IMR-90 (cell line): ENCODE data around the gene CPNE6. TPM values are rescaled to one million over a fixed set of nuclear protein-coding genes. Genes with fewer than 3 reads are reported as not detected.

Experiments
- ATAC-seq: fragments of 200-7000 bp; cut with Tn5 transposase; 2 replicates; pipeline ENCODE4 v1.9.1; 2020; ENCODE audit warnings: low read depth, mild to moderate bottlenecking, moderate library complexity
- BruUV-seq: library from RNA; stranded (reverse); fragments of 400-500 nt; replicated peaks from 2 replicates; lab custom pipeline; 2021; lab: Mats Ljungman, UMichigan
- CTCF ChIA-PET: fragments of 300-600 bp; formaldehyde crosslinking; extraction: SDS; loops from one replicate; lab custom pipeline; 2021; ENCODE audit warnings: antibody characterized with exemption; lab: Yijun Ruan, JAX
- POLR2A ChIA-PET: fragments of 300-600 bp; sonication (Branson Sonifier 250); formaldehyde crosslinking; loops from one replicate; lab custom pipeline; 2022; ENCODE audit warnings: antibody characterized with exemption; ENCODE audit not compliant: unreplicated experiment; lab: Charles Lee
- DNase-seq: peaks from one replicate; pipeline ENCODE4 v3.0.0; 2013
- H2AFZ ChIP-seq: replicated peaks from 2 replicates; pipeline ENCODE3; 2013; ENCODE audit warnings: low read length, mild to moderate bottlenecking; ENCODE audit not compliant: poor library complexity
- H2AK5ac ChIP-seq: 2 replicates; pipeline ENCODE4 v1.6.1; 2013; ENCODE audit warnings: low read depth, low read length, inconsistent platforms
- H2AK9ac ChIP-seq: replicated peaks from 2 replicates; pipeline ENCODE3; 2013; ENCODE audit warnings: mild to moderate bottlenecking, low read depth, low read length, moderate library complexity; ENCODE audit not compliant: poor library complexity
- H2BK120ac ChIP-seq: 2 replicates; pipeline ENCODE4 v1.6.1; 2013; ENCODE audit warnings: low read depth, low read length, inconsistent platforms
- H2BK15ac ChIP-seq: 3 replicates; pipeline ENCODE4 v1.6.1; 2013; ENCODE audit warnings: low read depth, low read length, inconsistent platforms
- H2BK20ac ChIP-seq: 2 replicates; pipeline ENCODE4 v1.6.1; 2013; ENCODE audit warnings: low read depth, mild to moderate bottlenecking, inconsistent platforms, low read length, moderate library complexity
- H2BK5ac ChIP-seq: 2 replicates; pipeline ENCODE4 v1.6.1; 2013; ENCODE audit warnings: mild to moderate bottlenecking, low read depth, low read length, inconsistent platforms; ENCODE audit not compliant: poor library complexity, severe bottlenecking
- H3K14ac ChIP-seq: replicated peaks from 2 replicates; pipeline ENCODE4 v1.6.1; 2013; ENCODE audit warnings: low read depth, low read length, inconsistent platforms
- H3K18ac ChIP-seq: 2 replicates; pipeline ENCODE4 v1.6.1; 2013; ENCODE audit warnings: low read depth, low read length, control low read depth
- H3K23ac ChIP-seq: 2 replicates; pipeline ENCODE4 v1.6.1; 2013; ENCODE audit warnings: low read depth, low read length, inconsistent platforms
- H3K27ac ChIP-seq: 2 replicates; pipeline ENCODE4 v1.5.1; 2013; ENCODE audit warnings: mild to moderate bottlenecking, control low read depth, low read length; ENCODE audit not compliant: insufficient read depth
- H3K27me3 ChIP-seq: 2 replicates; pipeline ENCODE4 v1.6.1; 2013; ENCODE audit warnings: low read length; ENCODE audit not compliant: control insufficient read depth, insufficient read depth
- H3K36me3 ChIP-seq: 2 replicates; pipeline ENCODE4 v1.6.1; 2013; ENCODE audit warnings: low read length, mixed read lengths; ENCODE audit not compliant: control insufficient read depth, insufficient read depth
- H3K4ac ChIP-seq: 2 replicates; pipeline ENCODE4 v1.6.1; 2013; ENCODE audit warnings: low read depth, low read length, inconsistent platforms
- H3K4me1 ChIP-seq: 2 replicates; pipeline ENCODE4 v1.6.1; 2013; ENCODE audit warnings: low read length, mixed read lengths; ENCODE audit not compliant: control insufficient read depth, insufficient read depth
- H3K4me2 ChIP-seq: 2 replicates; pipeline ENCODE4 v1.6.1; 2013; ENCODE audit warnings: low read depth, mild to moderate bottlenecking, control low read depth, low read length, moderate library complexity
- H3K4me3 ChIP-seq: 2 replicates; pipeline ENCODE4 v1.5.1; 2013; ENCODE audit warnings: low read depth, mild to moderate bottlenecking, control low read depth, low read length, moderate library complexity; ENCODE audit not compliant: insufficient read depth
- H3K56ac ChIP-seq: 2 replicates; pipeline ENCODE4 v1.6.1; 2013; ENCODE audit warnings: low read length, inconsistent platforms; ENCODE audit not compliant: insufficient read depth; ENCODE audit errors: extremely low read depth
- H3K79me1 ChIP-seq, 2 experiments: 2 replicates each; pipeline ENCODE4 v1.6.1; 2013; ENCODE audit warnings: low read length in 2 of 2, inconsistent platforms in 1 of 2, low read depth in 1 of 2
- H3K9ac ChIP-seq: 2 replicates; pipeline ENCODE4 v1.6.1; 2013; ENCODE audit warnings: low read depth, low read length, control low read depth
- H3K9me1 ChIP-seq: 2 replicates; pipeline ENCODE4 v1.6.1; 2013; ENCODE audit warnings: low read length, inconsistent platforms; ENCODE audit not compliant: insufficient read depth
- H3K9me3 ChIP-seq: 2 replicates; pipeline ENCODE4 v1.6.1; 2013; ENCODE audit warnings: low read length; ENCODE audit not compliant: control insufficient read depth, insufficient read depth
- H4K20me1 ChIP-seq: 2 replicates; pipeline ENCODE4 v1.6.1; 2013; ENCODE audit warnings: low read length, inconsistent platforms; ENCODE audit not compliant: insufficient read depth
- H4K5ac ChIP-seq: 2 replicates; pipeline ENCODE4 v1.6.1; 2013; ENCODE audit warnings: mild to moderate bottlenecking, low read depth, low read length, control low read depth
- H4K8ac ChIP-seq, 2 experiments: 2 replicates each; pipeline ENCODE4 v1.6.1; 2013; ENCODE audit warnings: low read depth in 2 of 2, low read length in 2 of 2, control low read depth in 1 of 2, inconsistent platforms in 1 of 2
- H4K91ac ChIP-seq: 2 replicates; pipeline ENCODE4 v1.6.1; 2013; ENCODE audit warnings: low read depth, low read length, inconsistent platforms; ENCODE audit not compliant: insufficient read depth
- BHLHE40 ChIP-seq: fragments of 150-350 bp; IDR thresholded peaks from 2 replicates; pipeline ENCODE4 v1.6.1; 2016; ENCODE audit warnings: mild to moderate bottlenecking, low read depth, low read length
- CHD1 ChIP-seq: IDR thresholded peaks from 2 replicates; pipeline ENCODE4 v1.6.1; 2012; ENCODE audit warnings: low read depth, low read length, improper control_type of control experiment
- CTCF ChIP-seq: conservative IDR thresholded peaks from 2 replicates; pipeline ENCODE4 v1.5.1; 2012; ENCODE audit warnings: mild to moderate bottlenecking, low read depth, low read length, improper control_type of control experiment
- ELK1 ChIP-seq: fragments of 150-350 bp; IDR thresholded peaks from 2 replicates; pipeline ENCODE4 v1.6.1; 2016; ENCODE audit warnings: low read depth, mild to moderate bottlenecking, low read length, moderate library complexity, borderline replicate concordance
- FOS ChIP-seq: fragments of 150-350 bp; IDR thresholded peaks from 2 replicates; pipeline ENCODE4 v1.6.1; 2016; ENCODE audit warnings: low read depth, low read length
- MAFK ChIP-seq: IDR thresholded peaks from 2 replicates; pipeline ENCODE4 v1.6.1; 2012; ENCODE audit warnings: low read depth, low read length, improper control_type of control experiment
- MAZ ChIP-seq: IDR thresholded peaks from 2 replicates; pipeline ENCODE4 v1.6.1; 2012; ENCODE audit warnings: low read depth, mild to moderate bottlenecking, low read length, improper control_type of control experiment, moderate library complexity, borderline replicate concordance
- MXI1 ChIP-seq: IDR thresholded peaks from 2 replicates; pipeline ENCODE4 v1.6.1; 2012; ENCODE audit warnings: low read depth, mild to moderate bottlenecking, low read length, moderate library complexity, borderline replicate concordance
- NFE2L2 ChIP-seq: fragments of 150-350 bp; IDR thresholded peaks from 2 replicates; pipeline ENCODE4 v1.6.1; 2016; ENCODE audit warnings: low read depth, mild to moderate bottlenecking, low read length
- POLR2A ChIP-seq: IDR thresholded peaks from 2 replicates; pipeline ENCODE4 v1.6.1; 2012; ENCODE audit warnings: mild to moderate bottlenecking, low read depth, low read length
- RAD21 ChIP-seq: IDR thresholded peaks from 2 replicates; pipeline ENCODE4 v1.6.1; 2012; ENCODE audit warnings: low read length, improper control_type of control experiment
- RCOR1 ChIP-seq: IDR thresholded peaks from 2 replicates; pipeline ENCODE4 v1.6.1; 2012; ENCODE audit warnings: mild to moderate bottlenecking, low read length, improper control_type of control experiment; ENCODE audit not compliant: insufficient replicate concordance
- RFX5 ChIP-seq: IDR thresholded peaks from 2 replicates; pipeline ENCODE4 v1.8.0; 2012; ENCODE audit warnings: low read depth, mild to moderate bottlenecking, low read length, moderate library complexity
- SMC3 ChIP-seq: fragments of 150-350 bp; IDR thresholded peaks from 2 replicates; pipeline ENCODE4 v1.6.1; 2016; ENCODE audit warnings: low read depth, mild to moderate bottlenecking, antibody characterized with exemption, low read length, moderate library complexity
- USF2 ChIP-seq: fragments of 150-350 bp; IDR thresholded peaks from 2 replicates; pipeline ENCODE4 v1.6.1; 2017; ENCODE audit warnings: mild to moderate bottlenecking, antibody characterized with exemption, low read length, low read depth
- WGBS, 2 experiments: methylation state at CpG; one replicate each; pipeline versions ENCODE4 v1.1.5 to v1.1.7; 2013; ENCODE audit warnings: missing lambda C conversion rate in 2 of 2; ENCODE audit not compliant: insufficient read length in 1 of 2; ENCODE audit errors: extremely low coverage in 2 of 2; 5-methylcytosine and 5-hydroxymethylcytosine counted together
- dilution Hi-C: fragments of 300-500 bp; cut with HindIII; formaldehyde crosslinking; loops from one replicate; pipeline ENCODE4 v1.14.3; 2018; ENCODE audit warnings: low sequenced_read_pairs; ENCODE audit not compliant: unreplicated experiment
- in situ Hi-C: fragments of 300-500 bp; cut with MboI; formaldehyde crosslinking; loops from 3 replicates; pipeline ENCODE4 v1.14.3; 2019; ENCODE audit warnings: low sequenced_read_pairs, inconsistent platforms, mixed read lengths
- intact Hi-C: fragments of 100-400 bp; cut with micrococcal nuclease; formaldehyde crosslinking; loops from 2 replicates; pipeline ENCODE4 v1.10.0; 2022
- polyA plus RNA-seq, 3 experiments: library from polyadenylated mRNA; depleted of rRNA; stranded (reverse); fragments of >200 nt; gene quantifications; 2 replicates each; pipeline ENCODE4 v1.2.3, GENCODE V29; 2012; ENCODE audit warnings: low replicate concordance in 1 of 3
- total RNA-seq: library from RNA; depleted of rRNA; stranded (reverse); fragments of >200 nt; gene quantifications from 2 replicates; pipeline ENCODE4 v1.2.3, GENCODE V29; 2012

The CPNE6 gene
- total and polyA plus RNA-seq, 2 of the 4 experiments (the other 2 are of a cell fraction), result not detected

- no peaks in the 10 kb centered on the region for H3K9me1 ChIP-seq
- ChIA-PET POLR2A (no interaction called here), CTCF (interaction anchor here (1.7 kb wide), 1 partner anchor 38 kb away, joined by 5 read pairs; no protein-coding TSS in a partner anchor)
- peaks cover 72% of the 10 kb centered on the region for H3K27me3 ChIP-seq
- dilution Hi-C loops, result no loop called here
- no peaks in the 10 kb centered on the region for H3K79me1 ChIP-seq
- no peak overlapping the region for H3K14ac ChIP-seq
- no peak overlapping the region for H3K56ac ChIP-seq
- 55% methylated on average over 2 of the region's 10 CpGs; no CpG with 5 or more reads in 1 of the 2 experiments for whole genome bisulfite sequencing, 2 experiments
- H4K20me1 ChIP-seq, result no peaks in the 10 kb centered on the region
- H3K36me3 ChIP-seq, result no peaks in the 10 kb centered on the region
- H2BK20ac ChIP-seq, result no peak overlapping the region
- H3K18ac ChIP-seq, result no peak overlapping the region
- no peak for DNase-seq
- no peak overlapping the region for H3K9ac ChIP-seq
- H3K4me2 ChIP-seq, result no peak overlapping the region
- H2BK5ac ChIP-seq, result no peak overlapping the region
- in situ Hi-C loops, result no loop called here
- ATAC-seq, result no peak
- H4K91ac ChIP-seq, result no peak overlapping the region
- H3K9me3 ChIP-seq, result no peaks in the 10 kb centered on the region
- H3K4me3 ChIP-seq, result no peak overlapping the region
- no peak overlapping the region for H3K4ac ChIP-seq
- H4K8ac ChIP-seq, result no peak overlapping the region
- intact Hi-C loops, result no loop called here
- no peak overlapping the region for H2AK9ac ChIP-seq
- H4K5ac ChIP-seq, result no peak overlapping the region
- H2AK5ac ChIP-seq, result no peak overlapping the region
- H2BK120ac ChIP-seq, result no peak overlapping the region
- no peaks in the 10 kb centered on the region for H3K4me1 ChIP-seq
- no TSS peak for BruUV-seq
- H3K27ac ChIP-seq, result no peak overlapping the region
- H3K23ac ChIP-seq, result no peak overlapping the region
- no peak overlapping the region for H2BK15ac ChIP-seq
- no peak overlapping the region for H2AFZ ChIP-seq
- TF ChIP-seq USF2 (no peak), MXI1 (no peak), RFX5 (no peak), NFE2L2 (no peak), BHLHE40 (no peak), CHD1 (no peak), SMC3 (no peak), FOS (no peak), RAD21 (no peak), RCOR1 (no peak), POLR2A (no peak), MAZ (no peak), MAFK (no peak), ELK1 (no peak), CTCF (no peak)
Measured at GRCh38 chr14:24070285-24071143, 848 bp upstream of the CPNE6 start.
